Ascending aorta (tissue), 2 donors: ENCODE results near the gene ARAP1. TPM values are rescaled to one million over a fixed set of nuclear protein-coding genes. Genes with fewer than 3 reads are reported as not detected.

Experiments used
- DNase-seq, 2 donors: peaks; one replicate each; pipeline ENCODE4 v3.0.0-alpha.2; 2019; ENCODE audit warnings: low spot score in 2 of 2
- H3K27ac ChIP-seq, 2 donors: fragments of 200-600 bp; sonication (generic); one replicate each; pipeline ENCODE4 v1.5.1; 2016 to 2017; ENCODE audit warnings: mild to moderate bottlenecking in 1 of 2
- H3K27me3 ChIP-seq: fragments of 200-600 bp; sonication (generic); one replicate; pipeline ENCODE4 v1.5.1; 2017
- H3K36me3 ChIP-seq, 2 donors: fragments of 200-600 bp; sonication (generic); one replicate each; pipeline ENCODE4 v1.5.1; 2016
- H3K4me1 ChIP-seq, 2 donors: fragments of 200-600 bp; sonication (generic); one replicate each; pipeline ENCODE4 v1.5.1; 2016 to 2017; ENCODE audit warnings: mild to moderate bottlenecking in 1 of 2
- H3K4me3 ChIP-seq, 2 donors: fragments of 200-600 bp; sonication (generic); one replicate each; pipeline ENCODE4 v1.5.1; 2016 to 2017; ENCODE audit warnings: mild to moderate bottlenecking in 1 of 2
- H3K9me3 ChIP-seq, 2 donors: fragments of 200-600 bp; sonication (generic); one replicate each; pipeline ENCODE4 v1.5.1; 2016
- CTCF ChIP-seq, 3 experiments: fragments of 200-600 bp in 2 of 3; fragments of 450-650 bp in 1 of 3; sonication (generic) in 2 of 3; IDR thresholded peaks; one replicate each; pipeline ENCODE4 v1.5.1; 2016 to 2019; ENCODE audit warnings: antibody characterized with exemption in 3 of 3, mild to moderate bottlenecking in 1 of 3, moderate library complexity in 1 of 3
- intact Hi-C: fragments of 100-400 bp; cut with DNase I; formaldehyde crosslinking; loops from one replicate; pipeline ENCODE4 v1.15.1; 2023
- total RNA-seq: library from RNA; depleted of rRNA; stranded (reverse); fragments of >200 nt; gene quantifications from one replicate; pipeline ENCODE4 v1.1.0, GENCODE V29; 2016

Gene ARAP1
- total RNA-seq, 1 donor from 2014 or later: 238 TPM

GRCh38 chr11:72685560-72686480, 66.4 kb downstream of the ARAP1 start:
- TF ChIP-seq CTCF (IDR thresholded peaks at IDR 0.05): no peak

DNA sequence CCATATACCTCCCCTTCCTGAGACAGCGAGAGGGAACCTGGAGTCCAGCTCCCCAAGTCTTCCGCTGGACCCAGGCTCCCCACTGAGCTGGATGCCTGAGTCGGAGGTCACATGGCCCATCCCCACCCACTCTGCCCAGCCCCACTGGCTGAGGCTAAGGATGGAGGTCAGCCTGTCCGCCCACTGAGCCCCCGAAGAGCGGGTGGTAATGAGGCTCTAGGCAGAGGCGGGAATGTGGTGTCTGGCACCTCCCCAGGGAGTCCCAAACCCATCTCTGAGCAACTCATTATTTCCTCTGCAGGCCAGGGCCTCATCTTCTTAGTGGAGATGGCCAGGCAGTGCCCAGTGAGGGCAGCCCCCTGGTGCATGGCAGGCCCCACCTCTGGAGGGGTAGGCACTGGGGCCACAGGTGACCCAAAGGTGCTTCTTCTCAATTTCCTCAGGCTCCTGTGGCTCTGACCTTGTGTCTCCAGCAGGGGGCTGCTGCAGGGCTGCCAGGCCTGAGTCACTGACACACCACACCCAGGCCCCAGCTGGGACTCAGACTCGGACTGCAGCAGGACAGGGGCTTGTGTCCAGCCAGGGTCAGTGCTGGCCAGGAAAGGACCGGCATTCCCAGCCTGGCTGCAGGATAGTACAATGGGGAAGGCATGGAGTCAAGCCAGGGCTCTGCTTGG, 67.8 kb downstream of the ARAP1 start:
- Histone ChIP-seq H3K4me3 (no peak overlapping the region), H3K36me3 (peaks cover 31 to 37% of the 10 kb centered on the region in 2 donors), H3K4me1 (no peaks in the 10 kb centered on the region), H3K27ac (peak overlapping the region; percentile 30 to 49), H3K27me3 (no peaks in the 10 kb centered on the region), H3K9me3 (no peaks in the 10 kb centered on the region)
- intact Hi-C loops: loop anchor here (5.0 kb wide), 1 partner anchor 212 kb away; no protein-coding TSS in a partner anchor
- peak; percentile 35 to 64 (median 50) for TF ChIP-seq CTCF (IDR thresholded peaks at IDR 0.05)
- DNase-seq: peak in 1 of 2 donors; percentile 79

More at GRCh38 chr11:72685560-72686480, 66.4 kb downstream of the ARAP1 start:
- H3K4me1 ChIP-seq: no peaks in the 10 kb centered on the region
- no peaks in the 10 kb centered on the region for H3K9me3 ChIP-seq
- no peak for DNase-seq
- peaks cover 41 to 43% of the 10 kb centered on the region in 2 donors for H3K36me3 ChIP-seq
- intact Hi-C loops: no loop called here
- H3K27ac ChIP-seq: peak overlapping the region in 1 of 2 donors; percentile 30
- no peak overlapping the region for H3K4me3 ChIP-seq
- H3K27me3 ChIP-seq: no peaks in the 10 kb centered on the region

- DNase-seq: peak in 1 of 2 donors; percentile 85
- peak; percentile 89 to 98 (median 97) for TF ChIP-seq CTCF (IDR thresholded peaks at IDR 0.05)
- Histone ChIP-seq H3K4me1 (no peaks in the 10 kb centered on the region), H3K27ac (no peak overlapping the region), H3K4me3 (no peak overlapping the region), H3K27me3 (no peaks in the 10 kb centered on the region), H3K9me3 (no peaks in the 10 kb centered on the region), H3K36me3 (peaks cover 25 to 32% of the 10 kb centered on the region in 2 donors)
- intact Hi-C loops: loop anchor here (1.0 to 5.0 kb wide), 2 partner anchors 98 to 211 kb away; no protein-coding TSS in a partner anchor
These were observed 68.4 kb downstream of the ARAP1 start for GRCh38 chr11:72683782-72684200.

GRCh38 chr11:72682858-72683243, 69.4 kb downstream of the ARAP1 start:
- peaks cover 2% of the 10 kb centered on the region for H3K27me3 ChIP-seq
- H3K36me3 ChIP-seq: peaks cover 16 to 26% of the 10 kb centered on the region in 2 donors
- H3K4me1 ChIP-seq: no peaks in the 10 kb centered on the region
- intact Hi-C loops: loop anchor here (1.0 to 5.0 kb wide), 2 partner anchors 98 to 211 kb away; no protein-coding TSS in a partner anchor
- DNase-seq: no peak
- H3K4me3 ChIP-seq: no peak overlapping the region
- H3K27ac ChIP-seq: no peak overlapping the region
- no peaks in the 10 kb centered on the region for H3K9me3 ChIP-seq
- TF ChIP-seq CTCF (IDR thresholded peaks at IDR 0.05): no peak

DNA sequence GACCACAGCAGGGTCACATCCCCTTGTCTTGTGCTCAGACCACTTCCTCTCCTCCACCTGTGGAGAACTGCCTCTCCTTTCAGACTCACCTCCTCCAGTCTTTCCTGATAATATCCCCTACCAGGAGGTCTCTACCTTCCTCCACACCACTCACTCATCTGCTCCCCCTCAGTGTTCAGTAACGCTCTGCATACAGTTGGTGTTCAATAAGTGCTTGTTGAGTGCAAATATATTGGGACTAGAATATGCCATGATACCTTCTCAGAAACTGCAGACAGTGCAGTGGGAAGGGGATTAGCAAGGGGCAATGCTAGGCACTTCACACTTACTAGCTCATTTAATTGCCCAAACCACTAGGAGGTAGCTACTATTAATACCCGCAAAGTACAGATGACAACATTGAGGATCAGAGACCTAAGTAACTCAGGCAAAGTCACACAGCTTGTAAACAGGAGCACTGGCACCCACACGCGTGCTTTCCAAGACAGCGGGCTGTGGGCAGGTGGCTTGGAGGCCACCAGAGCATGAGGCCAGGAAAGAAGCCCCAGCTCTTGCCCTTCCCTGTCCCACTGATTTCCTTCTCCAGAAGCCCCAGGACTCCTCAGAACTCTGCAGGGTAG, 69.9 kb downstream of the ARAP1 start:
- Histone ChIP-seq H3K9me3 (no peaks in the 10 kb centered on the region), H3K27ac (no peak overlapping the region), H3K27me3 (peaks cover 7% of the 10 kb centered on the region), H3K4me1 (no peaks in the 10 kb centered on the region), H3K4me3 (no peak overlapping the region), H3K36me3 (peaks cover 12 to 21% of the 10 kb centered on the region in 2 donors)
- intact Hi-C loops: loop anchor here (5.0 kb wide), 1 partner anchor 210 kb away; no protein-coding TSS in a partner anchor
- TF ChIP-seq CTCF (IDR thresholded peaks at IDR 0.05): no peak
- DNase-seq: no peak
